NCI-H1092 (cell line): ENCODE results near the gene IGSF21.
"Not testable (repeated sequence)": the region's sequence is repeated elsewhere in the genome, so short reads cannot be mapped to it uniquely, and the experiment has no call there.

Experiments used
- DNase-seq: peaks from one replicate; lab custom pipeline; 2025; lab: John Stamatoyannopoulos, UW

Gene IGSF21

DNA sequence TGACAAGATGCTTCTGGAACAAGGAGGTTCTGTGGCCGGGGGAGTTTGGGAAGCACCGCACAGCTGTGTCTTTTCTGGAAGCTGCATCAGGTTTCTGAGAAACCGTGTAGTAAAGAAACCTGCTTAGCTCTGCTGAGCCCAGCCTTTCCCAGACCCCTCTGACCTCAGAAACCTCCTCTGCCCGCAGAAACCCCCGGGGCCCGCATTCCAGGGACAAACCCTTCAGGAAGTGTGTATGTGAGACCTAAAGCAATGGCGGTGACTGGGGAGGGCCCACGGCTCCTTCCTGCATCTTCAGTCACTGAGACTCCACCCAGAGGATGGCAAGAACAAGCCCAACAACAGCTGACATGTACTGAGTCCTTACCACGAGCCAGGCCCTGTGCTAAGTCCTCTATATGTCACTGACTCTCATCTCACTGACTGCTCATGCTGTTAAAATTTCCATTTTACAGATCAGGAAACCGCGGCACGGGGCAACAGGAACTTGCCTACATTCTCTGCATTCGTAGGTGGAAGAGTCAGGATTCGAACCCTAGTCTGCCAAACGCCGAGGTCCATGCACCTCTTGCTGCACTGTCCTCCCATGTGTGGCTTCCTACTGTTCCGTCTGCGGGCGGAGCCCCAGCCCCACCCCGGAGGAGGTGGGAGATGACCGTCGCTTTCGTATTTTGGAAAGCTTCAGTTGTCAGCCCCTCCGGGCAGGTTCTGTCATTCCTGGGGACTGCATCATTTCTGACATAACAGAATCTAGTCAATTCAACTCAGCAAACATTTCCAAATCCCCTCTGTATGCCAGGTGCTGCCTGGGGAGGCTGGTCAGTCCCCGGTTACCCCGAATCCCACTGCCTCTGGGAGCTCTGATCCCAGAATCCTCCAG lies 299.8 kb downstream of the IGSF21 start:
- no peak for DNase-seq

DNA sequence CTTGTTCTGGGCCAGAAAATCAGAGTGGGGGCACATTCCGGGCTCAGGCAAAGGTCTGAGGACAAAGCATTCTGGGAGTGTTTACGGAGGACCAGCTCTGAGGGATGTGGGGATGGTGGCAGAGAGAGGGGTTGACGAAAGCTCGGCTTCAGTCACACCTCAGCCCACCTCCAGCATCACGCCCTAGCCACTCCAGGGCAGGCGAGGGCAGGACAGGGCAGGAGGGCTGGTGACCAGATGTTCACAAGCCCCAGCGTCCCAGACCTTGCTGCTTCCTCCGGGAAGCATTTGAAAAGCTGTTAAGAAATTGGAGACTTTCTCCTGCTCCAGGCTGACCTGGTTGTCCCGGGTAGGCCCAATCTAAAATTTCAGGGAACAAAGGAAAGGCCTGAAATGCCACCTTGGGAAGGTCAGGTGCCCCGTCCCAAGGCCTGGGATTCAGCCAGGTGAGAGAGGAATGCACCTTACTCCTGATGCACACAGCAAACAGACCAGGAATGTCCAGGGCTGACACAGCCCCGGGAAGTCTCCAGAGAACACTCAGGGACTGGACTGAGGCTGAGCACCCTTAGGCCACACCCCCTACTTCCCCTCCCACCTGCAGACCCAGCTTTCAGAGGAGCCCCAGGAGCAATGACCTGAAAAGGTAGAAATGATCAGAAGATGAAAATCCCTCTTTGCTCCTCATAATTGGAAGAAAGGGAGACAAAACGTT lies 301.2 kb downstream of the IGSF21 start:
- no peak for DNase-seq

DNA sequence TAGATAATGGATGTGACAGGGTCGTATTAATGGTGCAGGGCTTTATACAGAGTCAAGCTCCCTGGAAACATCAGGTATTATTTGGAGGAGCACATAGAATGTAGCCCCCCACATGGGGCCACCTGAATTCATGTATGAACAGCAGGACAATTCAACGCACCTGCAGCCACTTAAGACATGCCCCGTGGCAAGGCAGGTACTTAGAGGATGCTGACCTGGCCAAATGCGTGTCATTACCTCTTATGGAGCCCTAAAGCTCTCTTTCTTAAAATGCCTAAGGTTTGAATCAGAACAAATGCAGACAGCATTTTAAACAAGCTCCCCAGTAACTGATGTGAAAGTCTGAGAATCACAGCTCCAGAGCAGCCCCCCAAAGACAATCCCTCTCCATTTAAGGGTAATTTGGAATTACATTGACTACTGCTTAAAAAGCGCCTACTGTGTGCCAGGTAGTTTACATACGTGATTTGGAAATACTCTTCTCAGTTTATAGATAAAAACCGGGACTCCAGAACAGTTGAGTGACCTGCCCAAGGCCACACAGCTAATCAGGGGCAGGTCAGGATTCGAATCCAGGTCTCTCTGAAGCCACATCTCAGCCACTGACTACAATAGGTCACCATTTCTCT lies 302.1 kb downstream of the IGSF21 start:
- no peak for DNase-seq

DNA sequence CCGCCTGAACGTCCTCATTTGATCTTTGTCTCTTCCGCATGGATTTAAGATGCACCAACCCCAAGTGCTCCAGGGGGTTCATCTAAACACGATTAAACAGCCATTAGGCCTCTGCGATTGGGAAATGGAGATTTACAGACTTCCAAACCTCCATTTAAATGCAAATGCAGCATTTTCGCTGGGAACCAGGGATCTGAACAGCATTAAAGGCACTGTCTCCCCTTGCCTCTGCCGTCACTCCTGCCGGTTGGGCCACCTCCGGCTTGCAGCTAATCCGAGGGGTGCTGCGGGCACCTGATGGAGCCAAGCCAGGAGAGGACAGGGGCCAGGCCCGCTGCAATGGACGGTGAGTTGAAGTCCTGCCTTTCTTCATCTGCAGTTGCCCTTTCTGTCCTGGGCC lies 302.8 kb downstream of the IGSF21 start:
- DNase-seq, result no peak

DNA sequence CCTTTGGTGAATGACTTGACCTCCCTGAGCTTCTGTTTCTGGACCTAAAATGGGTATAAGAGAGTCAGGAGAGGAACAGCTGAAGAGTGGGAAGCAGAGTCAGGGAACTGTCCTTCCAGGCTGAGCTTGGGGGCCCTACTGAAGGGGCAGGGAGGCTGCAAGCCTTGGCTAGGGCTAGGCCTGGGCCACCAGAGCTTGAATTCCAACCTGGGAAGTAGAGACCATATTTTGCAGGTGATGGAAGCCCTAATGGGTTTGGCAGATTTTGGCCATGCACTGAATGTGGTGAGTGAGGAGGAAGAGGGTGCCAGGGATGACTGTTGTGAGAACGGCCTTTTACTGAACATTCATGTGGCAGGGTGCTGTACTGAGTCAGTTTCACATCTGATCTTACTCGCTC lies 303.7 kb downstream of the IGSF21 start:
- no peak for DNase-seq

DNA sequence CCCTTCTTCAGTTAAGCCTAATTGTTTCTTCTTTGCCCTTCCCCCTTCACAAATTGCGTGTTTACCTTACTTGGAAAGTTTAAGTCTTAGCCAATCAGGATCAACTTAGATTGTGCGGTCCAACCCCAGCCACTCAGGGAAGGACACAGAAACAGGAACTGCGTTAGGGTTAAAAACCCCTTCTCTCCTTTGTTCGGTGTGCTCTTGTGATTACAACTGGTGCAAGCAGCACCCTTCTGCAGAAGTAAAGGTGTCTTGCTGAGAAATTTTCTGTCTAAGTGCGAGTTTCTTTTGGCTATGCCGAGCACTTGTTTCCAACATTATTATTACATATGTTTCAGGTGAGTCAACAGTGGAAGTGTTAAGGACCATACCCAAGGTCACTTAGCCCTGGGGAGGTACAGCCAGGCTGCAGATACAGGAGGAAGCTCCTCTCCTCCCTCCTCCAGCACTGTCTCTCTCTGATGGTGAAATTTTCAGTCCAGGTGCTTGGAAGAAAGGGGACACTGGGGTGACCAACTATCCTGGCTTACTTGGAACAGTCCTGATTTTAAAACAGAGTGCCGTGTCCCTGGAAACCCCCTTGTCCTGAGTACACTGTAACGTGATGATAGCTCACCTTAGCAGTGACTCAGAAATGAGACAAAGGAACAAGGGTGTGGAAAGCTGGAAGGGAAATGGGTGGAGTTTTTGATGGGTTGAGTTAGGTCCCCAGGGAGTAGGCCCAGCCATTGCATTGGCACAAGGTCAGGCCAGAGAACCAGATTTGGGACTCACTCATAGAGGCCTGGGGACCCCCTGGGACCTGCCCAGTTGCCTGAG lies 304.4 kb downstream of the IGSF21 start:
- DNase-seq, result no peak

DNA sequence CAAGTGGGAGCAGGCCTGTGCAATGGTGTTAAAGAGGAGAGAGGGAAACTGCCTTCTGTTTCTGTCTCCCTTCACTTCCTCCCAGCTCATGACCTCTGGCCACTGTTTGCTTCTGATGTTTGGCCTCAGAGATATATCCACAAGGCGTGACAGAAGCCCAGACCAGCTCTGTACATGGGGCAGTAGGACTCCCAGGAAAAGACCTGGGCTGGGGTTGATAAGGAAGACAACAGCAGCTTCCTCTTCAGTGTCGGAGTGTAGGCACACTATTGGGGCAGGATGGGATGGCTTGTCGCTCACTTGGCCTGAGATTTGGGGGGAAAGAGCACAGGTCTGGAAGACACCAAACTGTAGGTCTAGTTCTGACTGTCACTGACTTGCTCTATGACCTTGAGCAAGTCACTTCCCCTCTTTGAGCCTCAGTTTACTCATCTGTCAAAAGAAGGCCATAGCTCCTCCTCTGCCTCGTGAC lies 305.3 kb downstream of the IGSF21 start:
- DNase-seq, result no peak

DNA sequence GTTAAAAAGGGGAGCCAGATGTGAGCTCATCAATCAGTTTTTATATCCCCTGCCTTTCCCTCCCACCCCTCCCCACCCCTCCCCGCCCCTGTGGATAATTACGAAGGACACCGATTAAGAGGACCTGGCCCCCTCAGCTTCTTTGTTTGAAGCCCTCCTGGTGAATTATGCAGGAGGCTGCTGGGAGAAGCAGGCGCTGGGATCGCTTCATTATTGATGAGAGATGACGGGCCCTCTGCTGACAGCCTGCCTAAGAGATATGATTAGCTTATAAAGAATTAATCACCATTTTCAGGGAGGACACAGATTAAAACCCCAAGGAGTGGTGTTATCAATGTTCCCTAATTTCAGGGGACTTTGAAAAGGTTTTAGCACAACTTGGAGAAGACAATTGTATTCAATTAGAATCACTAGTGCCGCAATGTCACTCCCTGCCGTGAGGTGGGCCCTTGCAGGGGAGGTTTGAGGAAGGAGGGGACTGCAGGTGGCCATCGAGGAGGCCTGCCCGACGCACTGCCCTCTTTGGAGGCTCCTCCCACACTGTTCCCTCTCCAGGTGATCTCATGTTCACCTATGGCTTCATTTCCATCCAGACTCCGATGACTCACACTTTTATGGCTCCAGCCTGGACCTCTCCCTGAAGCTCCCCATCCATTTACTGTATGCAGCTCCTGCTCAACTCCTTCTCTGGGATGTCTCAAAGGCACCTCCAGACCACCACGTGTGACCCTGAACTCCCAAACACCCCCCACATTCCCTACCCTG lies 306.1 kb downstream of the IGSF21 start:
- no peak for DNase-seq

DNA sequence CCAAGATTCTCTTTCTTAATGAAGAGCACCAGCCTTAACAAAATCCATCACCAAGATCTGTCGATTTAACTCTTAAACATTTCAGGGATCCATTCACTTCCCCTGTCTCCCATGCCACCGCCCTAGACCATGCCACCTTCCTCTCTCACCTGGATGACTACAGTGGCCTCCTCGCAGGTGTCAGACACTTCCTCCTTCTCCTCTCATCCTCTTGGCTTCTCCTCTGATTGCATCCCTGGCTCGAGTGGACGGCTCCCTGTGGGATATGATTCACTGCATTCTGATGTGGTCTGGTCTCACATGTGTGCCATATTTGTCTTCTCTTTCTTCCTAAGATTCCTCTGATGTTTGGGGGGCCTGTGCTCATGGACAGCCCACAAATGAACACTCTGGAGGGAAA lies 306.7 kb downstream of the IGSF21 start:
- DNase-seq, result no peak

DNA sequence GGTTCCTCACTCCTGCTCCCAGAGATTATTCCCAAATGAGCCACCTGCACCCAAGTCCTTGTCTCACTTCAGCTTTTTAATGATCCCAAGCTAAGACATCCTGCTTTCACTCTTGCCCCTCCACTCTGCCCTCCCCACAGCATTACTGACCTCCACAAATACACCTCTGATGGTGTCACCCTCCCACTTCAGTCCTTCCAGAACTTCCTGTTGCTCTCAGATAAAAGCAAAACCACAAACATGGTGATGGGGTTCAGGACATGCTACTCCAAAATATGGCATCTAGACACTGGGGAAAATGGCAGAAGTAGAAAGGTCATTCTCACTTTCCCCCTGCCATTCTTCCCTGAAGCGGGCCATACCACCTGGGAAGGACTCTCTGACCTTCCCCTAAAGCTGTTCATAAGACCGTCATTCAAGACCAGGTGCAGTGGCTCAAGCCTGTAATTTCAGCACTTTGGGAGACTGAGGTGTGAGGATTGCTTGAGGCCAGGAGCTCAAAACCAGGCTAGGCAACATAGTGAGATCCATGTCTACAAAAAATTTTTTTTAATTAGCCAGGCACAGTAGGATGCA lies 307.4 kb downstream of the IGSF21 start:
- no peak for DNase-seq

DNA sequence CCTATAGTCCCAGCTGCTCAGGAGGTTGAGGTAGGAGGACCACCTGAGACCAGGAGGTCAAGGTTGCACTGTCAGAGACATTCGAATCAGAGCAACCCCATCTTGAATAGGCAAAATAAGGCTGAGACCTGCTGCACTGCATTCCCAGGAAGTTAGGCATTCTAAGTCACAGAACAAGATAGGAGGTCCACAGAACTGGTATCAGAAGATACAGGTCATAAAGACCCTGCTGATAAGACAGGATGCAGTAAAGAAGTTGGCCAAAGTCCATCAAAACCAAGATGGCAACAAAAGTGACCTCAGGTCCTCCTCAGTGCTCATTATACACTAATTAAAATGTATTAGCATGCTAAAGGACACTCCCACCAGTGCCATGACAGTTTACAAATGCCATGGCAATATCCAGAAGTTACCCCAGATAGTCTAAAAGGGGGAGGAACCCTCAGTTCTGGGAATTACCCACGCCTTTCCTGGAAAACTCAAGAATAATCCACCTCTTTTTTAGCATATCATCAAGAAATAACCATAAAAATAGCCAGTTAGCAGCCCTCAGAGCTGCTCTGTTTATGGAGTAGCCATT lies 307.9 kb downstream of the IGSF21 start:
- DNase-seq, result no peak

DNA sequence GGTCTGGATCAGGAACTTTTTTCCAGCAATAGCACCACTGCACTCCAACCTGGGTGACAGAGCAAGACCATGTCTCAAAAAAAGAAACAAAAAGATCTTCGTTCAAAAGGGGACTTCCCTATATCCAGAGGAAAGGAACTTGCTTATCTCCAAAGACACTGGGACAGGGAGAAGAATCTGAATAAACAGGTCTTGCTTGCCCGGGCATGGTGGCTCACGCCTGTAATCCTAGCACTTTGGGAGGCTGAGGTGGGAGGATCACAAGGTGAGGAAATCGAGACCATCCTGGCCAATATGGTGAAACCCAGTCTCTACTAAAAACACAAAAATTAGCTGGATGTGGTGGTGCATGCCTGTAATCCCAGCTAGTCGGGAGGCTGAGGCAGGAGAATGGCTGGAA lies 308.5 kb downstream of the IGSF21 start:
- DNase-seq, result not testable (repeated sequence)

DNA sequence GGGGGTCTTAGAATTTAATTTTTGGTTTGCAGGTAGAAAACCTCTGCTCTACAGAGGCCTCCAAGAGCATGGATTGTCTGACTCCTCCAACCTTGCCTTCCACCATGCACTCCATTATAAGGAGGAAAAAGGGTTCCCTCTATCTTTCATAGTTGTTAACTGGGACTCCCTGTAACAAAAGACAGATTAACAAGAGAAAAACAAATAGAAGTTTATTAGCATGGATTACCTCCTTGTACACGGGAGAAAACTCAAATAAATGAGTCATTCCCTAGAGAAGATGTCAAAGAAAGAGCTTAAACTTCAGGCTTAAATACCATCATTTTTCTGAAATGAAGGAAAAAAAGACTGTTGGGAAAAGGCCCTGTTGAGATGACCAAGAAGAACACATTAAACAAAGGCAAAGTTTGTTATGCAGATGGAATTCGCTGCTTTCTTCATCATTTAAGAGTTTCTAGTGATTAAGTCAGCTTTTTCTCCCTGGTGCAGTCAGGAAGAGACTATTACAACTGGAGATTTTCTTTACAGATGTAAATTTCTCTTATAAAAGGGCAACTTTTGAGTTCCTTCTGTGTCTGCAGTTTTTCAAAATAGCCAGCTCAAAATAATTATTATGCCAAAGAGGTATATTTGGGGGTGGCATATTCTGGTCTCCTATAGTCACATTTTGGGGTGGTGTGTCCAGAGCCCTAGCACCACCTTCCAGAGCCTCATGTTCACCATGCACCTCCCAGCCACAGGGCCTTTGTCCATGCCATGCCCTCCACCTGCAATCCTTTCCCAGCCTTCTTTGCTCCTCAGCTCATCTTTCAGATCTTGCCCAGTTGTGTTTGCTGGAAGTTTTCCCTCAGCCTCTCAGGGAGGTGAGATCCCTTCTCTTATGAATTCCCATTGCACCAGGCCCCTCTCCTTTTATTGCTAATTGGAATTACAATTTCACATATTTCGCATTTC lies 310.0 kb downstream of the IGSF21 start:
- DNase-seq, result no peak

DNA sequence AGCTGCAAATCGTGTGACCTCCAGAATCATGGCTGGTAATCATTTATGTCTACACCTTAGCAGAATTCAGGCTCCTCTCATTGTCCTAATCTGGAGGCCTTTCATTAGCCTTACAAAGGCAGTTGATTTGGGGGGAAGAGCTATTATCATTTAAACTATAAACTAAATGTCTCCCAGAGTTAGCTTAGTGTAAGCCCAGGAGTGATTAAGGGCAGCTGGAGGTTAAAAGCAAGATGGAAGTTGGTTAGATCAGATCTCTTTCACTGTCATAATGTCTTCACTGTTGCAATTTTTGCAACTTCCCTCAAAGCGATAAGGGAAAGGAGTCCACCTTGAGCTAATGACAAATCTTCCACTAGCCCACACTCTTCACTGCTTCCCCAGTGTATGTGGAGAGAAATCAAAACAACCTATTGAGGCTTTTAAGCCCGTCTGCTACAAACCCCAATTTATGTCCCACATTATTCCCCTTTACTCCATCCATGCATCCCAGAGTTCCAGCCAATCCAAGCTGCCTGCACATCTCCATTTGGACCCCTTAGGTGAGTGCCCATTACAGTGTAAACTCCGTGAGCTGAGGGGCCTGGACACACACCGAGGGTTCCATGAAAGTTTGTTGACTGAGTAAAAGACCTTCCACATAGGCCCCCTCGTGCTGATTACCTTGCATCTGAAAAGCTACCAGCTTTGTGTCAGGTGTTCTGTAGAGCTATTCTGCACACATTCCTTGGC lies 311.7 kb downstream of the IGSF21 start:
- DNase-seq, result no peak

DNA sequence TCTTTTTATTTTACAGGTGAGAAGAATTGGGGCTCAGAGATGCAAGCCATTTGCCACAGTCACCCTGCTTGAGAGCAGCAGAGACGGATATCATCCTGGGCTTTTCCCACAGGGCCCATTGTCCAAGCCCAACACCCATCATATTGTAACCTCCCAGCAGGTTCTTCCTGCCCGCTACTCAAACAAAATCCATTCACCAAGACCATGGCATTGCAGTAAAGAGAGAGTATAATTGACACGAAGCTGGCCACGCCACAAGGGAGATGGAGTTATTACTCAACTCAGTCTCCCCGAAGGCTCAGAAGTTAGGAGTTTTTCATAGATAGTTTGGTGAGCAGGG lies 312.2 kb downstream of the IGSF21 start:
- DNase-seq, result no peak

DNA sequence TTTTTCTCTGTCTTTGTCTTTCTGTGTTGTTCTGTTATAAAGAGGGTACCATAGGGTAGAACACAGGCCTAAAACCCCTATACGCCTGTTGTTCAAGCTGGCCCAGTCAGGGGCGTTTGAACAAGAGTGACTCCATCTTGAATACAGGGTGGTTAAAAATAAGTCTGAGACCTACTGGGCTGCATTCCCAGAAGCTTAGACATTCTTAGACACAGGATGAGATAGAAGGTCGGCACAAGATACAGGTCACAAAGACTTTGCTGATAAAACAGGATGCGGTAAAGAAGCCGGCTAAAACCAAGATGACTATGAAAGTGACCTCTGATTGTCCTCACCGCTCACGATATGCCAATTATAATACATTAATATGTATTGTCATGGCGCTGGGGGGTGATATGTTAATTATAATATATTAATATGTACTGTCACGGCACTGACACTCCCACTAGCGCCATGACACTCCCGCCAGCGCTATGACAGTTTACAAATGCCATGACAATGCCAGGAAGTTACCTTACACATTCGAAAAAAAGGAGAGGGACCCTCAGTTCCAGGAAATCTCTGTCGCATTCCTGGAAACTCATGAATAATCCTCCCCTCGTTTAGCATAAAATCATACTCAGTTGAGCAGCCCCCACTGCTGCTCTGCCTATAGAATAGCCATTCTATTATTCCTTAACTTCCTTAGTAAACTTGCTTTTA lies 314.6 kb downstream of the IGSF21 start:
- DNase-seq, result no peak

DNA sequence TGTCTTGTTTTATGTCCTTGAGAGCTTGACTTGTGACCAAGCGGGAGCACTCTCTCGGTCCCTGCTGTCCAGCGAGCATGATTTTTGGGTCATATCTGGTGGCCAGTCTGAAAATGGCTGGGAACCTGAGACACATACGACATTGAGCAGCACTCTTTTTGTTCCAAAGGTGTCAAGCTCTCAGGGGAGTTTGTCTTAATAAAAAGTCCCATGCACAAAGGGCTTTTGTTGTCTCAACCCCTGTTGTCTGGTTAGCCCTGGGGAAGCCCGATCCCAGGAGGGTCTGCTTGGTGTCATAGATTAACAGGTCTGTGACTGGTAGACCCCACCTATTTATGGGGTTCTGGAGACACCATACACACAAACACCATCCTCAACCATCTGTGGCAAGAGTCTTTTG lies 315.4 kb downstream of the IGSF21 start:
- DNase-seq, result no peak

DNA sequence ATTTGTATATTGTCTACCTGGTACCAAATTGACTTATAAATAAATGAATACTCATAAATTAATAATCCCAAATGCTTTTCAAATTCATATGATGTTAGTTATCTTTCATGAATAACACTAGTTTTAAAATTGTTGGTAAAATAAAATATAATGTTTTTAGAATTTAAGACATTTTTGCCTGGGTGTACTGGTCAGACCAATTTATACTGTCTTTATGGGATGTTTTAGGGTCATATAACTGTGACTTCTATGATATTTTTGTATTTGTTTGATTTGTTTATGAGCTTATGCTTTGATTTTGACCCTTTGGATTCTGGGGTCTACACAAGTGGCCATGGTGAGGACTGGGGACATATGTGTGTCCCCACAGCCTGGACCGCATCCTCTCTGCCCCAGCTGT lies 319.0 kb downstream of the IGSF21 start:
- no peak for DNase-seq
